ENCODE measurements around the gene ILDR1.

DNA sequence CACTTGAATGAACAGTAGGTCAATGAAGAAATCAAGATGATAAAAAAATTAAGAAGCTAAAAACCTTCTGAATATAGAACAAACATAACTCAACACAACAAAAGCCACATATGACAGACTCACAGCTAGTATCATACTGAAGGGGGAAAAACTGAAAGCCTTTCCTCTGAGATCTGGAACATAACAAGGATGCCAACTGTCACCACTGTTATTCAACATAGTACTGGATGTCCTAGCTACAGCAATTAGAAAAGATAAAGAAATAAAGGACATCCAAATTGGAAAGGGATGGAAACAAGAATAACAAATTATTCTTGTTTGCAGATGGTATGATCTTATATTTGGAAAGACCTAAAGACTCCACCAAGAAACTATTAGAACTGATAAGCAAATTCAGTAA, 60.8 kb downstream of the ILDR1 start:
- TF ChIP-seq, protein P1, sequence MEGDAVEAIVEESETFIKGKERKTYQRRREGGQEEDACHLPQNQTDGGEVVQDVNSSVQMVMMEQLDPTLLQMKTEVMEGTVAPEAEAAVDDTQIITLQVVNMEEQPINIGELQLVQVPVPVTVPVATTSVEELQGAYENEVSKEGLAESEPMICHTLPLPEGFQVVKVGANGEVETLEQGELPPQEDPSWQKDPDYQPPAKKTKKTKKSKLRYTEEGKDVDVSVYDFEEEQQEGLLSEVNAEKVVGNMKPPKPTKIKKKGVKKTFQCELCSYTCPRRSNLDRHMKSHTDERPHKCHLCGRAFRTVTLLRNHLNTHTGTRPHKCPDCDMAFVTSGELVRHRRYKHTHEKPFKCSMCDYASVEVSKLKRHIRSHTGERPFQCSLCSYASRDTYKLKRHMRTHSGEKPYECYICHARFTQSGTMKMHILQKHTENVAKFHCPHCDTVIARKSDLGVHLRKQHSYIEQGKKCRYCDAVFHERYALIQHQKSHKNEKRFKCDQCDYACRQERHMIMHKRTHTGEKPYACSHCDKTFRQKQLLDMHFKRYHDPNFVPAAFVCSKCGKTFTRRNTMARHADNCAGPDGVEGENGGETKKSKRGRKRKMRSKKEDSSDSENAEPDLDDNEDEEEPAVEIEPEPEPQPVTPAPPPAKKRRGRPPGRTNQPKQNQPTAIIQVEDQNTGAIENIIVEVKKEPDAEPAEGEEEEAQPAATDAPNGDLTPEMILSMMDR (IDR thresholded peaks at IDR 0.05), result no peak
- TF ChIP-seq ZFX (IDR thresholded peaks at IDR 0.05; ENCODE audit: borderline replicate concordance), result no peak
